NCI-H510A treated with DMSO at 0.1 percent for 48 hours (cell line): ENCODE data around the gene DTX1.
A peak's percentile ranks its signal among the peaks of the same experiment; 100 is the strongest.

ENCODE experiments used
- DNase-seq: peaks from one replicate; lab custom pipeline; 2025; lab: John Stamatoyannopoulos, UW

The DTX1 gene

GRCh38 chr12:113056631-113057488, at the start of gene DTX1:
Gene DTX1, plus strand, starts transcription at chr12:113056730. Its CDS starts 1,463 bp downstream, at chr12:113058193.
- no peak for DNase-seq

GRCh38 chr12:113007166-113007565, 49.4 kb upstream of the DTX1 start:
- no peak for DNase-seq

- no peak for DNase-seq
These were observed 45.8 kb upstream of the DTX1 start for GRCh38 chr12:113010701-113011100.

GRCh38 chr12:113014565-113014964, 42.0 kb upstream of the DTX1 start:
- no peak for DNase-seq

- DNase-seq: no peak
These were observed 39.7 kb upstream of the DTX1 start for GRCh38 chr12:113016796-113017195.

GRCh38 chr12:113019025-113019424, 37.5 kb upstream of the DTX1 start:
- DNase-seq: no peak

GRCh38 chr12:113021500-113021899, 35.0 kb upstream of the DTX1 start:
- DNase-seq: no peak

- DNase-seq: no peak
These were observed 33.8 kb upstream of the DTX1 start for GRCh38 chr12:113022563-113023297.

GRCh38 chr12:113027726-113028125, 28.8 kb upstream of the DTX1 start:
- no peak for DNase-seq

GRCh38 chr12:113030875-113031525, 25.5 kb upstream of the DTX1 start:
- DNase-seq: peak; percentile 83

- no peak for DNase-seq
These were observed 16.6 kb upstream of the DTX1 start for GRCh38 chr12:113039911-113040445.

GRCh38 chr12:113040722-113041171, 15.8 kb upstream of the DTX1 start:
- no peak for DNase-seq

GRCh38 chr12:113041560-113041959, 15.0 kb upstream of the DTX1 start:
- DNase-seq: no peak

GRCh38 chr12:113043240-113043639, 13.3 kb upstream of the DTX1 start:
- DNase-seq: no peak

- DNase-seq: no peak
These were observed 12.0 kb upstream of the DTX1 start for GRCh38 chr12:113044516-113044915.

- DNase-seq: peak; percentile 91
These were observed 7.8 kb upstream of the DTX1 start for GRCh38 chr12:113048716-113049127.

GRCh38 chr12:113049976-113050742, 6.4 kb upstream of the DTX1 start:
- DNase-seq: peak; percentile 75

- no peak for DNase-seq
These were observed 5.7 kb upstream of the DTX1 start for GRCh38 chr12:113050795-113051194.

- DNase-seq: no peak
These were observed 4.8 kb upstream of the DTX1 start for GRCh38 chr12:113051759-113052158.

- DNase-seq: no peak
These were observed 4.2 kb upstream of the DTX1 start for GRCh38 chr12:113052326-113052725.

- DNase-seq: no peak
These were observed 1.5 kb upstream of the DTX1 start for GRCh38 chr12:113054948-113055486.
